ENCODE results near the gene RNF14. TPM values are rescaled to one million over a fixed set of nuclear protein-coding genes. Genes with fewer than 3 reads are reported as not detected.

The RNF14 gene
- total and polyA plus RNA-seq, 9 of the 15 experiments (the other 6 are each of a cell fraction or from before 2014, with no cell fraction given): 36.3 to 140 (median 75.1) TPM

DNA sequence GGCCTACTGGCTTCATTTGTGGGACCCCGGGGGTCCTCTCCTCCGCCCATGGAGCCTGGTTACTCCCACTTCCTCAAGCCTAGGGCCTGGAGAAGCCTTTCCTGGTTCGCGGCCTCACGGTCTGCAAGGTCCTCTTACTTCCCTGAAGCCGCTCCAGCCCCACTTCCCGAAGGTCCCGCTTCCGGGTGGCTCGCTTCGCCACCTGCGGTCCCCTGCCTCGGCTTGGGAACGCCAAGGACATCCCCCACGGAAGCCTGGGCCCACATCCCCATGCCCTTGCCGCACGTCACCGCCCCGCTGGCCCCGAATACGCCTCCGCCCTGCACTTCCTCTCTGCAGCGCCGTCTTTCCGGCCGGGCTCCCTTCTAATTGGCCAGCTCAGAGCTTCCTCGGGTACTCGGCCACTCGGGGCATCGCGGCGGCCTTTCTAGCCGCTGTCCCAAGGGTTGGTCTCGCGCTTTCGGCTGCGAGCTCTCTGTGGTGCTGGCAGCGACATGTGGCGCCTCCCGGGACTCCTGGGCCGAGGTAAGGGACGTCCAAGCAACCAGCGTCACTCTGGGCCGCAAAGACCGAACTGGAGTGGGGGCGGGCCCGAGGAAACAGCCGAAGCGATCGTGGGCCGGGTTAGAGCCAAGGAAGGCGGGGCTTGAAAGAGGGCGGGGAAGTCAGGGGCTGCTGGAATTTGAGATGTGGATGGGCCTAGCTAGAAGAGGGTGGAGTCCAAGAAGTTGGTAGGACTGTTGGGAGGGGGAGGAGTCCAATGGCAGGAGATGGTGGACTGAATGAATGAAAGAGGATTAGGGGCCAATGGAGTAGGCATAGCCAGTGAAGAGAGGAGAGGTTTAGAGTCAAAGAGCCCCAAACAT, 45.2 kb upstream of the RNF14 start, which contains the start of gene DELE1 (continued):
- no peak for TF ChIP-seq EWSR1 (IDR thresholded peaks at IDR 0.05; ENCODE audit: borderline replicate concordance, low read depth, partially characterized antibody)
- no peak for TF ChIP-seq ZNF75A (CRISPR knock-in tag; IDR thresholded peaks at IDR 0.05)
- TF ChIP-seq CBX5 (IDR thresholded peaks at IDR 0.05; ENCODE audit: borderline replicate concordance, low read depth): no peak
- peak; percentile 87 for TF ChIP-seq GABPB1 (CRISPR knock-in tag; IDR thresholded peaks at IDR 0.05)
- peak; percentile 73 for TF ChIP-seq CXXC5 (CRISPR knock-in tag; IDR thresholded peaks at IDR 0.05)
- TF ChIP-seq, protein P1, sequence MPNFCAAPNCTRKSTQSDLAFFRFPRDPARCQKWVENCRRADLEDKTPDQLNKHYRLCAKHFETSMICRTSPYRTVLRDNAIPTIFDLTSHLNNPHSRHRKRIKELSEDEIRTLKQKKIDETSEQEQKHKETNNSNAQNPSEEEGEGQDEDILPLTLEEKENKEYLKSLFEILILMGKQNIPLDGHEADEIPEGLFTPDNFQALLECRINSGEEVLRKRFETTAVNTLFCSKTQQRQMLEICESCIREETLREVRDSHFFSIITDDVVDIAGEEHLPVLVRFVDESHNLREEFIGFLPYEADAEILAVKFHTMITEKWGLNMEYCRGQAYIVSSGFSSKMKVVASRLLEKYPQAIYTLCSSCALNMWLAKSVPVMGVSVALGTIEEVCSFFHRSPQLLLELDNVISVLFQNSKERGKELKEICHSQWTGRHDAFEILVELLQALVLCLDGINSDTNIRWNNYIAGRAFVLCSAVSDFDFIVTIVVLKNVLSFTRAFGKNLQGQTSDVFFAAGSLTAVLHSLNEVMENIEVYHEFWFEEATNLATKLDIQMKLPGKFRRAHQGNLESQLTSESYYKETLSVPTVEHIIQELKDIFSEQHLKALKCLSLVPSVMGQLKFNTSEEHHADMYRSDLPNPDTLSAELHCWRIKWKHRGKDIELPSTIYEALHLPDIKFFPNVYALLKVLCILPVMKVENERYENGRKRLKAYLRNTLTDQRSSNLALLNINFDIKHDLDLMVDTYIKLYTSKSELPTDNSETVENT (CRISPR knock-in tag; IDR thresholded peaks at IDR 0.05): peak; percentile 45; the same call in 1 of the 2 replicates
- no peak for TF ChIP-seq ZBTB2 (IDR thresholded peaks at IDR 0.05)
- TF ChIP-seq EZH2 (IDR thresholded peaks at IDR 0.05; ENCODE audit: borderline replicate concordance, low read depth, low read length): no peak
- no peak for TF ChIP-seq E2F3 (CRISPR knock-in tag; IDR thresholded peaks at IDR 0.05)
- TF ChIP-seq CREM (IDR thresholded peaks at IDR 0.05; ENCODE audit: low read depth): peak; percentile 91
- no peak for TF ChIP-seq BCOR (IDR thresholded peaks at IDR 0.05)
- TF ChIP-seq ZNF655 (CRISPR knock-in tag; IDR thresholded peaks at IDR 0.05): no peak
- no peak for TF ChIP-seq SMAD4 (CRISPR knock-in tag; conservative IDR thresholded peaks at IDR 0.05)
- no peak for TF ChIP-seq RFX7 (CRISPR knock-in tag; IDR thresholded peaks at IDR 0.05)
- TF ChIP-seq MCM5 (IDR thresholded peaks at IDR 0.05; ENCODE audit: low read depth): no peak
- no peak for TF ChIP-seq MAFK (IDR thresholded peaks at IDR 0.05; ENCODE audit: low read length)
- TF ChIP-seq ZZZ3 (IDR thresholded peaks at IDR 0.05): peak; percentile 56; the same call in 1 of the 2 replicates
- no peak for TF ChIP-seq ZNF77 (CRISPR knock-in tag; IDR thresholded peaks at IDR 0.05)
- TF ChIP-seq NCOA1 (IDR thresholded peaks at IDR 0.05; ENCODE audit: low read depth): peak; percentile 50; the same call in 1 of the 2 replicates
- TF ChIP-seq SMAD1 (IDR thresholded peaks at IDR 0.05; ENCODE audit: low read depth, low read length, partially characterized antibody): no peak
- TF ChIP-seq TBL1XR1 (IDR thresholded peaks at IDR 0.05; ENCODE audit: low read length in 2 of 2): no peak
- no peak; the same call in 1 of the 2 replicates for TF ChIP-seq TCF3 (CRISPR knock-in tag; IDR thresholded peaks at IDR 0.05)
- TF ChIP-seq BRCA1 (IDR thresholded peaks at IDR 0.05): no peak
- no peak for TF ChIP-seq BRCA1 (CRISPR knock-in tag; IDR thresholded peaks at IDR 0.05)
- 0 out of 2 replicates have a peak, but pooled peaks have one; percentile 32 for TF ChIP-seq ZNF224 (CRISPR knock-in tag; IDR thresholded peaks at IDR 0.05)
- no peak for TF ChIP-seq ZNF785 (CRISPR knock-in tag; IDR thresholded peaks at IDR 0.05)
- no peak for TF ChIP-seq PRMT5 (CRISPR knock-in tag; IDR thresholded peaks at IDR 0.05)
- no peak for TF ChIP-seq IFI16 (CRISPR knock-in tag; IDR thresholded peaks at IDR 0.05)

Data from K562 (cell line).